Measurements from ENCODE around the gene PBX3.

The PBX3 gene

DNA sequence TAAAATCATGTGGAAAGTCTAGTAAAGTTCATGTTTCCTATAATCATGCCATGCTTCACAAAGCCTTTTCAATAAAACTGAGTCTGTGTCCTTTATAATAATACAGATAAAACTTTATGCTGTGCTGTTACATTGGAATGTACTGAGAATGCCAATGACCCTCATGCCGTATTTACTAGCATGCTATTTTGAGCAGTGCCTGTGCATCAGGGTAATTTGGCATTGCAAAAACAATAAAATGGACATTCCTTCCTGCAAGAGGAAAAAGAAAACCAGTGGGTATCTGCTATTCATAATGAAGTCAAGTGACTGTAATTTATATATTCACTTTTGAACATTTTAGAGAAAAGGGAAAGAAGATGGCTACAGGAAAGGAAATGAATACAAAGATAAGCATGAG, 159.0 kb downstream of the PBX3 start:
- DNase-seq (ENCODE audit: low read depth, low spot score) = peak; percentile 63

DNA sequence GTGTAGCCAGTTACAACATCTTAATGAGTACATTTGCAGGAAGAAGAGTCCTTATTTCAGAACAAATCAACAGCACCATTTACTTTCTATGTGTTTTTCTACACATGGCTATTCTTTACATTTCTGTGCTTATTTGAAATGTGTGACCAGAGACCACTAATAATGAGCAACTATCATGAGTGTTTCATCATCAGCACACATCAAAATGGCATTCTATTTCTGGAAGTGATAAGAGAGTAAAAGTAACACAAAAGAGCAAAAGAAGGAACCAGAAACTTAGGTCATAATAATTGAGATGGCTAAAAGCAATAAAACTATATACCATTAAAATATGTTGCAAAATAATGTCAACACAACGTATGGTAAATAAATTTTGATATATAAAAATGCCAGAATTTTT, 159.7 kb downstream of the PBX3 start:
- DNase-seq (ENCODE audit: low read depth, low spot score) = no peak

DNA sequence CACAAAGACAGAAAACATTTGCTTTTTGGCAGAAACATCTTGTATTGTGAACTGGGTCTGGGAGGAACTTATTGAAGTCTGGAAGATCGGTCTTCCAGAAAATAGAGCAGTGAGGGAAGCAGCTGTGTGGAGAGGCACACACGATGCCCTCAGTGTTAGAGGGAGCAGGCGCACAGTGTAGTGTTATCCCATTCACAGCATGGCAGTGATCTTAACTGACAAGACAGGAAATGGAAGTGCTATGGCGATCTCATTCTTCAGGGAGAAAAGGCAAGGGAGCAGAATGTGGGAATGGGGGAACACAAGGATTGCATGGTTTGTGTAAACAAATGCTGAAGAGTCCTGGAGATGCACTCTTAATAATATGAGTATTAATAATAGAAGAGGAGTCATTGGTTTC, 161.0 kb downstream of the PBX3 start:
- DNase-seq (ENCODE audit: low read depth, low spot score) = no peak

- no peak for DNase-seq (ENCODE audit: low read depth, low spot score)
Measured at GRCh38 chr9:125908966-125909365, 161.8 kb downstream of the PBX3 start.

- no peak for DNase-seq (ENCODE audit: low read depth, low spot score)
Measured at GRCh38 chr9:125909459-125909858, 162.3 kb downstream of the PBX3 start.

DNA sequence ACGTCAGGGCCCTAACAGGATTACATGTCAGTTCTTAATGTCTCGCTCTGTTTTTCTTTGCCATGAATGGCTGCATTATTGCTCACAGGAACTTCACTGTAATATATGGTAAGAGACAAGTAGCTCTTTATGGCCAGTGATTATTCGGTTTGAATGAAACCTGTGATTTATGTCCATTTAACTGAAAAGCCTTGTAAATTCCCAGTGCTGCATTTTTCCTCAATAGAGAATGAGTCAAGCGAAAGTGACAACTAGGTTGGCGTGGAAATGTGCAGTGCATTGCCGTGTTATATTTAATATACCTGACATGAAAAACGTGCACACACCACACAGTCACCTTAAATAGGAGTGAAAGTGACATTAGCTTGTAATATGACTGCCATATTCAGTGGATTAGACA, 163.1 kb downstream of the PBX3 start:
- DNase-seq (ENCODE audit: low read depth, low spot score) = no peak

GRCh38 chr9:125911861-125912644, 164.9 kb downstream of the PBX3 start:
- DNase-seq (ENCODE audit: low read depth, low spot score) = peak; percentile 75

DNA sequence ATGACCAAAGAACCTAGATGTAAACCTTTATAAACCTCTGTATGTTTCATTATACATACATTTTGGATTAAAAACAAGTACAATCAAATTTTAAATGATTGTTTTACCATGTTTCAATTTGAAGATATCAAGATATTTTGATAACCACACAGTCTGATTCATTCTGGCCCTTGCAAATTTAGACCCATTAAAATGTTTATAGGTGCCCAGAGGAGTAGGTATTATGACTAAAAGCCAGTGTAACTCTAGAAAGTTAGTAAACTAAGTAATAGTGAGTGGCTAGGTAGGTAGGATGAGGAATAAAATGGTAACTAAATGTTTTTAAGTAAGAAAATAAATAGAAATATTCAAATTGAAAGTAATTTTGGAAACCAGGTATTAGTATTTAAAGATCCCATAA, 165.5 kb downstream of the PBX3 start:
- DNase-seq (ENCODE audit: low read depth, low spot score) = no peak

DNA sequence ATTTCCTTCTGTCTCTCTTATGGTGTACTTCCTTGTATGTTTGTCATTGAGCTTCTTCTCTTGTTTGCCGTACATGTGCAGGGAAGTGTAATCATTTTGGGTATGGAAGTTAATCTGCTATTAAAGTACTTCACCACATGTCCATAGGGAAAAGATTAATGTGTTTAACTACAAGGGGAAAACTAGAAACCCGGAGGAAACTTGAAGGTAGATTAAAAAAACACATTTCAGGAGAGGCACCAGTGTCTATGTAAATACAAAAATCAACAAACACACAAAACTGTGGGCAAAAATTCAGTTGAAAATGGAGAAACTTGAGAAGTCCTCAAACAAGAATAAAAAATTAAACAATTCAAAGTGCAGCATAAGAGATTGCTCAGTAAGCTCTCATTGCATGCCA, 166.4 kb downstream of the PBX3 start:
- no peak for DNase-seq (ENCODE audit: low read depth, low spot score)

DNA sequence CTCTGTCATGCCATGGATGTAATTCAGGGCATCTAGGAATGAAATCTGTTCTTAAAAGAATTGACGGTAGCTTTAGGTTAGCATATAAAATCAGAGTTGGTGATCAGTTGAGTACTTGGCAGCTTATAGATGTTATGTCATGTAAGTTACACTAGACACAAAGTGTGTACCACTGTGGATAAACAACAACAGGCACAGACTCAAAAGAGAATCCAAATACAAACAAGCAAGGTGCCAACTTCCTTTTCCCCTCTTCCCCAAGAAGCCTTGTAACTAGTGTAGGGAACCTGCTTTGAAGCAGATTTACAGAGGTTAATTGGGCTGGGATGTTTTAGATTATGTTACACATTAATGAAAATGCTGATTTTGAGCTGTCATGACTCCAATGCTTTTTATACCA, 167.2 kb downstream of the PBX3 start:
- DNase-seq (ENCODE audit: low read depth, low spot score) = no peak

- no peak for DNase-seq (ENCODE audit: low read depth, low spot score)
Measured at GRCh38 chr9:125915606-125916005, 168.4 kb downstream of the PBX3 start.

GRCh38 chr9:125919565-125919964, 172.4 kb downstream of the PBX3 start:
- DNase-seq (ENCODE audit: low read depth, low spot score) = no peak

DNA sequence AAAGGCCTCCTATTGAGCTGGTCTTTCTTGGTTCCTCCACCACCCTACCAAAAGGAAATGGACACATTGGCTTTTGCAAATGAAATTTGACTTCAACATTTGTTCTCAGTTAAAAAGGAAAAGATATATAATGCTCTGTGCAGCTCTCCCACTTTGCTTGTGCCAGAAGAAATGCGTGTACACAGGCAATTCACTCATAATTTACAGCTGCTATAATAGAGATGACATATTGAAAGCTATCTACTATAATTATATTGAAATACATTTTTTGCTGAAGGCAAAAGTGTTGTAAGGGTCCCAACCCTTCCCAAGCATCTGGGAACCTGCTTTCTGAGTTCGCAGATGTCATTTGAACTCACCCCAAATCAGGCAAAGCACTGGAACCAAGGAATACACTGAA, 173.2 kb downstream of the PBX3 start:
- DNase-seq (ENCODE audit: low read depth, low spot score) = no peak

DNA sequence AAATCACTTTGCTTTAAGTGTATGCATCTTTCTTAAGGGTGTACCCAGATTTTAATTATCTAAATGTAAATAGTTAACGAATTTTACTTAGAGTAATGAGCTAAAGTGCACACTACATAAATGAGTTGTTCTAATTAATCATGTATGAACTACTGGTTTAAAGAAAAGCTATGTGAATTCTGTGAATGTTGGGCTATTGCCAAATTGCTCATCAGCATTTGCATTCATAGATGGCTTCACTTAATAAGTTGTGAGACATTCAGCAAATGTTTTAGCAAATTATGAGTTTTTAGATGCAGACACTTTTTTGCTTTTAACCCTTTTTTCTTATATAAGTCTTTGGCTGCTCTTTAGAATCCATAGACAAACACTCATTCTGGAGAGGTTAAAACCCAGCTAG, 175.7 kb downstream of the PBX3 start:
- DNase-seq (ENCODE audit: low read depth, low spot score) = peak; percentile 20

DNA sequence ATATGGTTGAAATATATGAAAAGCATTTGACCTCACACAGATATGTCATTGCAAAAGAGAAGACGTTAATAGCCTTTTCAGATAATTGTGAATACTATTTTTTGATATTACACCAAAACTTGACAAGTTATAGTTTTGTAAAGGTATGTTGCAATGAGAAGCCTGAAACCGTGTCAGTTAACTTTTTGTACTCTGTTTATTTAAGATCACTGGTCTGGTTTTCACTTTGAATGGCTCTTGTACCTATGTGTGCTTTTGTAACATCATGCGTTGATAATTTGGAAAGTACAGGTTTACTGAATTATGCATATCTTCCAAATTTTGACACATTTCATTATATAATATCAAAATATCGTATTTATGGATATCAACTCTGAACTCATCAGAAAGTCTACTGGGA, 177.2 kb downstream of the PBX3 start:
- no peak for DNase-seq (ENCODE audit: low read depth, low spot score)

GRCh38 chr9:125926936-125927335, 179.8 kb downstream of the PBX3 start:
- no peak for DNase-seq (ENCODE audit: low read depth, low spot score)

- DNase-seq (ENCODE audit: low read depth, low spot score) = peak; percentile 56
Measured at GRCh38 chr9:125929846-125930245, 182.7 kb downstream of the PBX3 start.

GRCh38 chr9:125931211-125931610, 184.0 kb downstream of the PBX3 start:
- DNase-seq (ENCODE audit: low read depth, low spot score) = no peak

- DNase-seq (ENCODE audit: low read depth, low spot score) = peak; percentile 97
Measured at GRCh38 chr9:125932012-125932411, 184.8 kb downstream of the PBX3 start.

- no peak for DNase-seq (ENCODE audit: low read depth, low spot score)
Measured at GRCh38 chr9:125932746-125933455, 185.7 kb downstream of the PBX3 start.

GRCh38 chr9:125942125-125942524, 195.0 kb downstream of the PBX3 start:
- peak; percentile 29 for DNase-seq (ENCODE audit: low read depth, low spot score)

- no peak for DNase-seq (ENCODE audit: low read depth, low spot score)
Measured at GRCh38 chr9:125943831-125944230, 196.7 kb downstream of the PBX3 start.

GRCh38 chr9:125946397-125946796, 199.2 kb downstream of the PBX3 start:
- DNase-seq (ENCODE audit: low read depth, low spot score) = no peak
